HCT116 (cell line): Measurements from ENCODE around the gene GRID2.

ENCODE experiments used
- ATF3 ChIP-seq: IDR thresholded peaks from 2 replicates; pipeline ENCODE4 v1.6.1; 2012
- CEBPB ChIP-seq: IDR thresholded peaks from 2 replicates; pipeline ENCODE4 v1.6.1; 2012; ENCODE audit warnings: low read depth
- CTCF ChIP-seq, 3 experiments: fragments of 200-600 bp in 1 of 3; sonication (generic) in 1 of 3; IDR thresholded peaks in 2 of 3; conservative IDR thresholded peaks in 1 of 3; 2 replicates each; pipeline ENCODE4 v1.5.1; 2012 to 2017; ENCODE audit warnings: low read depth in 2 of 3, low read length in 2 of 3, antibody characterized with exemption in 1 of 3, borderline replicate concordance in 1 of 3, control low read depth in 1 of 3, mild to moderate bottlenecking in 1 of 3, mixed read lengths in 1 of 3, mixed run types in 1 of 3, moderate library complexity in 1 of 3; ENCODE audit not compliant: insufficient read depth in 1 of 3
- EZH2 ChIP-seq: fragments of 200-600 bp; sonication (generic); IDR thresholded peaks from 2 replicates; pipeline ENCODE4 v1.6.1; 2017; ENCODE audit warnings: antibody characterized with exemption, mixed run types
- JUND ChIP-seq: IDR thresholded peaks from 2 replicates; pipeline ENCODE4 v1.6.1; 2012
- POLR2AphosphoS5 ChIP-seq: IDR thresholded peaks from 2 replicates; pipeline ENCODE4 v1.6.1; 2011; ENCODE audit warnings: mild to moderate bottlenecking, low read depth, low read length, moderate library complexity
- REST ChIP-seq: IDR thresholded peaks from 2 replicates; pipeline ENCODE4 v1.6.1; 2012; ENCODE audit warnings: low read depth
- SRF ChIP-seq: IDR thresholded peaks from 2 replicates; pipeline ENCODE4 v1.6.1; 2012; ENCODE audit warnings: low read depth

GRCh38 chr4:92988301-92988700 is 684.5 kb downstream of the GRID2 start:
- no peak for TF ChIP-seq ATF3
- TF ChIP-seq EZH2: no peak
- TF ChIP-seq SRF: no peak
- no peak for TF ChIP-seq JUND
- no peak for TF ChIP-seq POLR2AphosphoS5
- TF ChIP-seq CTCF (IDR thresholded peaks at IDR 0.05 in 2 of 3, conservative IDR thresholded peaks at IDR 0.05 in 1 of 3; ENCODE audit: borderline replicate concordance in 1 of 3, insufficient read depth in 1 of 3, low read depth in 2 of 3, low read length in 2 of 3): no peak
- no peak for TF ChIP-seq REST
- no peak for TF ChIP-seq CEBPB
